Measurements from ENCODE around the gene WDR18.

WDR18 gene

DNA sequence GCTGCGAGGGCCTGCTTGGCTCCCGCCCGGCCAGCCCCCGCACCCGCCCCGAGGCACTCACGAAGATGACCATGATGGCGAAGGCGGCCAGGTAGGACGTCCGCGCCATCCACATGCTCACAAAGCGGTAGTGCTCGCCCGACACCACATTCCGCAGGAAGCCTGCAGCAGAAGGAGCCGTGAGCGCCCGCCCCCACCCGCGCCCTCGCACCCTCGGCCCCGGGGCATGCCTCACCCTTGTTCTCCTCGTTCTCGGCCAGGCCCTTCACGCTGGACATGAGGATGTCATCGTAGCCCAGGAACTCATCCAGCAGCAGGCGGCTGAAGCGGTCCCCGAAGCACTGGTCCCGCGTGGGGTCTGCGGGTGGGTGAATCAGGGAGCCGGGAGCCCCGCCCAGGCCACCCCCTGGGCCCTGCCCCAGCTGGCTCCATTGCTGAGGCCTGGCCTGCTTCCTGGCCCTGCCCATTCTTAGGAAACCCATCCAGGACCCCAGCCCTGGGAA is 27.7 kb downstream of the WDR18 start:
- TF ChIP-seq, protein P1, sequence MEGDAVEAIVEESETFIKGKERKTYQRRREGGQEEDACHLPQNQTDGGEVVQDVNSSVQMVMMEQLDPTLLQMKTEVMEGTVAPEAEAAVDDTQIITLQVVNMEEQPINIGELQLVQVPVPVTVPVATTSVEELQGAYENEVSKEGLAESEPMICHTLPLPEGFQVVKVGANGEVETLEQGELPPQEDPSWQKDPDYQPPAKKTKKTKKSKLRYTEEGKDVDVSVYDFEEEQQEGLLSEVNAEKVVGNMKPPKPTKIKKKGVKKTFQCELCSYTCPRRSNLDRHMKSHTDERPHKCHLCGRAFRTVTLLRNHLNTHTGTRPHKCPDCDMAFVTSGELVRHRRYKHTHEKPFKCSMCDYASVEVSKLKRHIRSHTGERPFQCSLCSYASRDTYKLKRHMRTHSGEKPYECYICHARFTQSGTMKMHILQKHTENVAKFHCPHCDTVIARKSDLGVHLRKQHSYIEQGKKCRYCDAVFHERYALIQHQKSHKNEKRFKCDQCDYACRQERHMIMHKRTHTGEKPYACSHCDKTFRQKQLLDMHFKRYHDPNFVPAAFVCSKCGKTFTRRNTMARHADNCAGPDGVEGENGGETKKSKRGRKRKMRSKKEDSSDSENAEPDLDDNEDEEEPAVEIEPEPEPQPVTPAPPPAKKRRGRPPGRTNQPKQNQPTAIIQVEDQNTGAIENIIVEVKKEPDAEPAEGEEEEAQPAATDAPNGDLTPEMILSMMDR (IDR thresholded peaks at IDR 0.05; ENCODE audit: insufficient read depth, missing control alignments): no peak
- no peak for FAIRE-seq
- DNase-seq (ENCODE audit: insufficient read length, low spot score): no peak

- TF ChIP-seq, protein P1 (IDR thresholded peaks at IDR 0.05; ENCODE audit: insufficient read depth, missing control alignments): no peak
- DNase-seq (ENCODE audit: insufficient read length, low spot score) (no peak), FAIRE-seq (no peak)
These were observed 28.2 kb downstream of the WDR18 start for GRCh38 chr19:1012334-1012733.

- DNase-seq (ENCODE audit: insufficient read length, low spot score) (no peak), FAIRE-seq (no peak)
These were observed 29.1 kb downstream of the WDR18 start for GRCh38 chr19:1013218-1013617.

DNA sequence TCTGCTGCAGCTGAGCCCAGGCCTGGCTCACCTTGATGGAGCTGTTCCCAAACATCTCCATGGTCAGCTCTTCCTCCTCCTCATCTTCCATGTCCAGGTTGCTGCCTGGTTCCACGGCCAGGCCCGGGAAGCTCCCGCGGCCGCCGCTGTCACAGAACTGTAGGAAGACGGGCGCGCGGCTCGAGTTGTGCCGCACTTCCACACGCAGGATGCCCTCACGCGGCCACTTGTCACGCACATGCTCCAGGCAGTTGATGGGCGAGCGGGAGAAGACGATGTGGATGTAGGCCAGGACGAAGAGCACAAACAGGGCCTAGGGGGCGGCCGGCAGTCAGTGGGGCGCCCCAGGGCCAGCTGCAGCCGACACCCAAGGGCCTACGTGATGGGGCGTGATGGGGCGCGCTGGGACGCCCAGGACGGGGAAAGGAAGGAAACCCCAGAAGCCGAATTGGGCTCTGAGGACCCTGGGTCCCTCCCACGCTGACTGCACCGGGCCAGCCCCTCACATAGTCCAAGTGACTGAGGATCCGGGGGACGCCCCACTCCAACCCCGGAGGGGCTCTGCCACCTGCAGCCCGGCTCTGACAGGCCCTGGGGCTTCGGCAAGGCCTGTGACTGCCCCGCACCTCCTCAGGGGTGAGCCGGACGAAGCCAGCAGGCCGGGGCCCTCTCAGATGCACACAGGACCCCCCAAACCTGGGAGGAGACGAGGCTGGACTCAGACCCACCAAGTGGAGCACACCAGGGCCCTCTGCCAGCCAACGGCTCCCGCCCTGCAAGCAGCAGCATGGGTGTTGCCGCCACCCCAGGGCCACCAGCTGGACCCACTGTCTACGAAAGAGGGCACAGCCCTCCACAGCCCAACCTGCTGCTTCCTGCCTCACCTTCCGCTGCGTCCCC is 30.3 kb downstream of the WDR18 start:
- FAIRE-seq (no peak), DNase-seq (ENCODE audit: insufficient read length, low spot score) (no peak)
- TF ChIP-seq, protein P1 (IDR thresholded peaks at IDR 0.05; ENCODE audit: insufficient read depth, missing control alignments): no peak

More at GRCh38 chr19:1013218-1013617, 29.1 kb downstream of the WDR18 start:
- TF ChIP-seq, protein P1 (IDR thresholded peaks at IDR 0.05; ENCODE audit: insufficient read depth, missing control alignments): no peak

DNA sequence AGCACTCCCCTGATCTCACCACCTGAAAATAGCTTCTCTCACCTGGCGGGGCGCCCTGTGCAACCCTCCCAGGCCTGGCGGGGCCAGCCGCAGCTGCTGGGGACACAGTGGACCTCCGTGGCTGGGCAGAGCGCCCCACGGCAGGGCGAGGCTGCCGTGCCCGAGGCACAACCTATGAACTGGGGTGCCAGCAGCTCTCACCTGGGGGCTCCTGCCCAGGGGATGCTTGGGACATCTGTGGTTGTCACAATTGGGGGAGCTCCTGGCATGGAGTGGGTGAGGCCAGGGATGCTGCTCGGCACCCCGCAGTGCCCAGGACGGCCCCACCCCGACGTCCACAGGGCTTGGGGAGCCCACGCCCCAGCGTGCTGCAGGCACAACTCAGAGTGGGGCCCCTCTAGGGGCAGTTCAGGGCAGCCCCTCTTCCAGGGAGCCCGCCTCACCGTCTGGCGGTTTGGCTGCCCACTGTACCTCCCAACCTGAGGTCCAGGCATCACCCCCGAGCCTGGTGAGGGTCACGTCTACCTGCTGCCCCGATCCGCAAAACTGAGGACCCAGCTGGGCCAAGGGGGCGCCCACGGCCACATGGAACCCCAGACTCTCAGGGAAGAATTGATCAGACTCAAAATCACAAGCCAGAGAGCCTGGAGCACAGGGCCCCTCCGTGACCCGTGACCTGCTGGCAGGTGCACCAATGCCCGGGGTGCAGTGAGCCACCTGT is 31.1 kb downstream of the WDR18 start:
- DNase-seq (ENCODE audit: insufficient read length, low spot score) (no peak), FAIRE-seq (no peak)
- TF ChIP-seq, protein P1 (IDR thresholded peaks at IDR 0.05; ENCODE audit: insufficient read depth, missing control alignments): no peak

DNA sequence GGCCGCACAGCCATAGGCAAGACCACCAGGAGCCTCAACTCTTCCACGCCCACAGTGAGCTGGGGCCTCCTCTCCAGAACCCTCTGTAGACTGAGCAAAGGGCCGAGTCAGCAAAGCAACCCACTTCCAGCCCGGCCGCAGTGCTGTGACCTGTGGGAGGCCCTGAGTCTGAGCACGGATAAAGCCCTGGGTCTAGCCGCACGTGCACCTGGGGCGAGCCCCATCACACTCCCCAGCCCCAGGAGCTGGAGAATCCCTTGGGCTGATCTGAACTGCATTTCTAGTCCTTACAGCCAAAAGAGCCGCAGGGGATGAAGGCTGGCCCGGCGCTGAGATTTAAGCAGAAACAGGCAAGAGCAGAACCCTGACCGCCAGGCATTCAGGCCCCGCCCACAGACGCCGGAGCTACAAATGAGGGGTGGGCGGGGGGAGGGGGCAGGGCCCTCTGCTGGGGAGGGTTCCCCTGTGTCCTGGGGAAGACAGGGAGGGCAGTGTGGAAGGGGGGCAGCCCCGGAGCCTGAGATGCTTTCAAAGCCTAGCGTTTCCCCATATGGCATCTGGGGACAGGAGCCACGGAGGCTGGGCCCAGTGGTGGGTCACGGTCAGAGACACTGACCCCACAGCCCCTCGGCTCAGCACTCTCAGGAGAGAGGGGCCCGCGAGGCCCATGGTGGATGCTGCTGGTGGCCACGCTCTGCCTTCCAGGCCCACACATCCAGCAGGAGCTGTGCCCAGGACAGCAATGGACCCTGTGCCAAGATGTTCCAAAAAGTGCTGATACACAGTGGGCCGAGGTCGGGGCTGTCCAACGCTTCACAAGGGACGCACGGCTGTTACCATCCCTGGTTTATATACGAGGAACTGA is 31.9 kb downstream of the WDR18 start:
- no peak for FAIRE-seq
- DNase-seq (ENCODE audit: insufficient read length, low spot score): no peak
- TF ChIP-seq, protein P1 (IDR thresholded peaks at IDR 0.05; ENCODE audit: insufficient read depth, missing control alignments): no peak
